Neural progenitor cell (in vitro differentiated cells): ENCODE measurements around the gene TRRAP. TPM values are rescaled to one million over a fixed set of nuclear protein-coding genes. Genes with fewer than 3 reads are reported as not detected.

Source experiments
- DNase-seq: peaks from one replicate; pipeline ENCODE4 v3.0.0-alpha.2; 2016; ENCODE audit warnings: low spot score
- H2AFZ ChIP-seq: fragments of 200-600 bp; sonication (generic); replicated peaks from 2 replicates; pipeline ENCODE4 v1.6.1; 2016; ENCODE audit warnings: antibody characterized with exemption
- H3F3A ChIP-seq: fragments of 200-600 bp; sonication (generic); 2 replicates; pipeline ENCODE4 v1.6.1; 2016; ENCODE audit warnings: antibody characterized with exemption, low read depth
- H3K27ac ChIP-seq: fragments of 200-600 bp; sonication (generic); 2 replicates; pipeline ENCODE4 v1.5.1; 2016; ENCODE audit warnings: mild to moderate bottlenecking
- H3K27me3 ChIP-seq: fragments of 200-600 bp; sonication (generic); 2 replicates; pipeline ENCODE4 v1.6.1; 2016; ENCODE audit warnings: mild to moderate bottlenecking, moderate library complexity
- H3K36me3 ChIP-seq: fragments of 200-600 bp; sonication (generic); 2 replicates; pipeline ENCODE4 v1.5.1; 2016
- H3K4me1 ChIP-seq: fragments of 200-600 bp; sonication (generic); 2 replicates; pipeline ENCODE4 v1.6.1; 2016; ENCODE audit warnings: mixed run types
- H3K4me2 ChIP-seq: fragments of 200-600 bp; sonication (generic); 2 replicates; pipeline ENCODE4 v1.6.1; 2016
- H3K4me3 ChIP-seq: fragments of 200-600 bp; sonication (generic); 2 replicates; pipeline ENCODE4 v1.5.1; 2016
- H3K79me2 ChIP-seq: fragments of 200-600 bp; sonication (generic); 2 replicates; pipeline ENCODE4 v1.6.1; 2016; ENCODE audit warnings: low read depth
- H3K9ac ChIP-seq: fragments of 200-600 bp; sonication (generic); 2 replicates; pipeline ENCODE4 v1.6.1; 2016
- H3K9me3 ChIP-seq: fragments of 200-600 bp; sonication (generic); 2 replicates; pipeline ENCODE4 v1.5.1; 2016; ENCODE audit warnings: low read depth
- H4K20me1 ChIP-seq: fragments of 200-600 bp; sonication (generic); 2 replicates; pipeline ENCODE4 v1.6.1; 2016; ENCODE audit warnings: low read depth
- H3K27ac Mint-ChIP-seq: 3 replicates; pipeline ENCODE4 v1.8.0; 2021; ENCODE audit warnings: mixed read lengths
- H3K27me3 Mint-ChIP-seq: 2 replicates; pipeline ENCODE4 v1.8.0; 2022; ENCODE audit warnings: low read depth, mild to moderate bottlenecking, inconsistent platforms, moderate library complexity, mixed read lengths; ENCODE audit not compliant: insufficient read depth
- H3K36me3 Mint-ChIP-seq: 3 replicates; pipeline ENCODE4 v1.8.0; 2021; ENCODE audit warnings: mixed read lengths
- H3K4me1 Mint-ChIP-seq: 3 replicates; pipeline ENCODE4 v1.8.0; 2021; ENCODE audit warnings: mixed read lengths
- H3K4me3 Mint-ChIP-seq: 3 replicates; pipeline ENCODE4 v1.8.0; 2021; ENCODE audit warnings: mild to moderate bottlenecking, moderate library complexity, mixed read lengths
- H3K9me3 Mint-ChIP-seq: 3 replicates; pipeline ENCODE4 v1.8.0; 2020; ENCODE audit warnings: mixed read lengths
- CTCF ChIP-seq: fragments of 200-600 bp; sonication (generic); IDR thresholded peaks from 2 replicates; pipeline ENCODE4 v1.5.1; 2017; ENCODE audit warnings: antibody characterized with exemption, mild to moderate bottlenecking
- EZH2 ChIP-seq: fragments of 200-600 bp; sonication (generic); IDR thresholded peaks from 2 replicates; pipeline ENCODE4 v1.6.1; 2017; ENCODE audit warnings: antibody characterized with exemption, mild to moderate bottlenecking, moderate library complexity
- EZH2phosphoT487 ChIP-seq: fragments of 200-600 bp; sonication (generic); IDR thresholded peaks from 2 replicates; pipeline ENCODE4 v1.6.1; 2017; ENCODE audit warnings: antibody characterized with exemption
- total RNA-seq: library from RNA; depleted of rRNA; stranded (reverse); fragments of >200 nt; gene quantifications from 2 replicates; pipeline ENCODE4 v1.2.3, GENCODE V29; 2015; ENCODE audit warnings: low replicate concordance

Gene TRRAP
- total RNA-seq, 1 donor from 2014 or later: 19.9 TPM

GRCh38 chr7:98956937-98957336 is 78.6 kb downstream of the TRRAP start:
- no peak overlapping the region for H2AFZ ChIP-seq
- H3K9me3 Mint-ChIP-seq: no peaks in the 10 kb centered on the region
- H4K20me1 ChIP-seq: no peaks in the 10 kb centered on the region
- no peak overlapping the region for H3K4me2 ChIP-seq
- no peak for DNase-seq
- no peak overlapping the region for H3K4me3 ChIP-seq
- no peaks in the 10 kb centered on the region for H3K9me3 ChIP-seq
- no peaks in the 10 kb centered on the region for H3K27me3 Mint-ChIP-seq
- H3K4me3 Mint-ChIP-seq: no peak overlapping the region
- no peaks in the 10 kb centered on the region for H3K4me1 ChIP-seq
- TF ChIP-seq EZH2phosphoT487 (no peak), CTCF (no peak), EZH2 (no peak)
- no peaks in the 10 kb centered on the region for H3K27me3 ChIP-seq
- peaks cover 61% of the 10 kb centered on the region for H3K36me3 Mint-ChIP-seq
- H3K4me1 Mint-ChIP-seq: no peaks in the 10 kb centered on the region
- no peaks in the 10 kb centered on the region for H3F3A ChIP-seq
- no peak overlapping the region for H3K9ac ChIP-seq
- H3K27ac Mint-ChIP-seq: no peak overlapping the region
- no peak overlapping the region for H3K27ac ChIP-seq
- no peaks in the 10 kb centered on the region for H3K36me3 ChIP-seq
- H3K79me2 ChIP-seq: no peaks in the 10 kb centered on the region

DNA sequence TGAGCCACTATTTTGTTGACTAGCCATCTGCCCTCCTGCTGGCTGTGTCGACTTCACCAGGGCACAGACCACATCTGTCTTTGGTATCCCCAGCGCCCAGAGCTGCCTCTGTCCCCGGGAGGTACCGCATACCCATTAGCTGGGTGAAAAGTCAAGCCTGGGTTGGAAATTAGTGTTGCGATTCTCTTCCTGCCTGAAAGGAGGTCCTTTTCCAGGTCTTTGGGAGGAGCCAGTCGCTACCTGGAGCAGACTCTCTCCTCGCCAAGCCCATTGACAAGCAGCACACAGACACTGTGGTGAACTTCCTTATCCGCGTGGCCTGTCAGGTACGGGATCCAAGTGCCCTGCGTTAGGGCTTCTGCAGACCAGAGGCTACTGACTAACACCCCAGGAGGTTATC is 79.4 kb downstream of the TRRAP start:
- Histone ChIP-seq H3K79me2 (no peaks in the 10 kb centered on the region), H3F3A (no peaks in the 10 kb centered on the region), H3K4me1 (no peaks in the 10 kb centered on the region), H3K9me3 (no peaks in the 10 kb centered on the region), H3K36me3 (no peaks in the 10 kb centered on the region), H3K4me3 (no peak overlapping the region), H3K9ac (no peak overlapping the region), H2AFZ (no peak overlapping the region), H4K20me1 (no peaks in the 10 kb centered on the region), H3K27ac (no peak overlapping the region), H3K27me3 (no peaks in the 10 kb centered on the region), H3K4me2 (no peak overlapping the region)
- no peaks in the 10 kb centered on the region for H3K9me3 Mint-ChIP-seq
- H3K27ac Mint-ChIP-seq: no peak overlapping the region
- H3K4me1 Mint-ChIP-seq: no peaks in the 10 kb centered on the region
- DNase-seq: no peak
- no peak for TF ChIP-seq EZH2
- TF ChIP-seq CTCF: no peak
- H3K27me3 Mint-ChIP-seq: no peaks in the 10 kb centered on the region
- no peak overlapping the region for H3K4me3 Mint-ChIP-seq
- H3K36me3 Mint-ChIP-seq: peaks cover 61% of the 10 kb centered on the region

DNA sequence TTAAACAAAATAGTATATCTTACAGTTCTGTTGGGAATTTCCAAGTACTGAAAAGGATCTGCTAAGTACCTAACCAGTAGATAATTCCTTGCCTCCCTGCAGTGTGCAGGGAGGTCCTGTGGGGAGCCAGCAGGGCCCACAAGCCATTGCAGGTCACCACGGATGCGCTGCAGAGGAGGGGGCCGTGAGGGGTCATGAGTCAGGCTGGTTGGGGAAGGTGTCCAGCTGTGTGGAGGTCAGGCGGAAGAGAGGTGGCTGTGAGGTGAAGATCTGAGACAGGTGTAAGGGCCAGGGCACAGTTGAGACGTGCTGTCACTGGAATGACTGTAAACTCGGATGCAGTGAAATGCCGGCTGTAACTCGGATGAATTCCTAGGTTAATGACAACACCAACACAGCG is 80.6 kb downstream of the TRRAP start:
- no peak for DNase-seq
- no peaks in the 10 kb centered on the region for H3K4me1 ChIP-seq
- no peaks in the 10 kb centered on the region for H3K79me2 ChIP-seq
- no peak overlapping the region for H2AFZ ChIP-seq
- no peak overlapping the region for H3K9ac ChIP-seq
- no peak overlapping the region for H3K4me3 ChIP-seq
- Mint-ChIP-seq H3K4me3 (no peak overlapping the region), H3K9me3 (no peaks in the 10 kb centered on the region), H3K4me1 (no peaks in the 10 kb centered on the region), H3K36me3 (peaks cover 57% of the 10 kb centered on the region), H3K27ac (no peak overlapping the region), H3K27me3 (no peaks in the 10 kb centered on the region)
- H3K27me3 ChIP-seq: no peaks in the 10 kb centered on the region
- H4K20me1 ChIP-seq: no peaks in the 10 kb centered on the region
- TF ChIP-seq EZH2phosphoT487 (no peak), CTCF (no peak), EZH2 (no peak)
- no peak overlapping the region for H3K27ac ChIP-seq
- H3K36me3 ChIP-seq: no peaks in the 10 kb centered on the region
- no peak overlapping the region for H3K4me2 ChIP-seq
- H3K9me3 ChIP-seq: no peaks in the 10 kb centered on the region
- H3F3A ChIP-seq: no peaks in the 10 kb centered on the region

GRCh38 chr7:98963305-98963704 is 85.0 kb downstream of the TRRAP start:
- no peaks in the 10 kb centered on the region for H3K4me1 Mint-ChIP-seq
- Histone ChIP-seq H3K9me3 (no peaks in the 10 kb centered on the region), H3K4me3 (no peak overlapping the region), H2AFZ (no peak overlapping the region), H3K36me3 (no peaks in the 10 kb centered on the region), H3K9ac (no peak overlapping the region), H4K20me1 (no peaks in the 10 kb centered on the region), H3K4me2 (no peak overlapping the region), H3K27me3 (no peaks in the 10 kb centered on the region), H3F3A (no peaks in the 10 kb centered on the region), H3K79me2 (no peaks in the 10 kb centered on the region), H3K27ac (no peak overlapping the region), H3K4me1 (no peaks in the 10 kb centered on the region)
- TF ChIP-seq EZH2 (no peak), EZH2phosphoT487 (no peak), CTCF (no peak)
- DNase-seq: no peak
- H3K27ac Mint-ChIP-seq: no peak overlapping the region
- no peaks in the 10 kb centered on the region for H3K9me3 Mint-ChIP-seq
- H3K4me3 Mint-ChIP-seq: no peak overlapping the region
- H3K36me3 Mint-ChIP-seq: peaks cover 51% of the 10 kb centered on the region
- peaks cover 2% of the 10 kb centered on the region for H3K27me3 Mint-ChIP-seq
